ENCODE results near the gene UGT1A9. TPM values are rescaled to one million over a fixed set of nuclear protein-coding genes. Genes with fewer than 3 reads are reported as not detected.

UGT1A9 gene
- total and polyA plus RNA-seq, 9 donors = 0.36 TPM; not detected in 8

DNA sequence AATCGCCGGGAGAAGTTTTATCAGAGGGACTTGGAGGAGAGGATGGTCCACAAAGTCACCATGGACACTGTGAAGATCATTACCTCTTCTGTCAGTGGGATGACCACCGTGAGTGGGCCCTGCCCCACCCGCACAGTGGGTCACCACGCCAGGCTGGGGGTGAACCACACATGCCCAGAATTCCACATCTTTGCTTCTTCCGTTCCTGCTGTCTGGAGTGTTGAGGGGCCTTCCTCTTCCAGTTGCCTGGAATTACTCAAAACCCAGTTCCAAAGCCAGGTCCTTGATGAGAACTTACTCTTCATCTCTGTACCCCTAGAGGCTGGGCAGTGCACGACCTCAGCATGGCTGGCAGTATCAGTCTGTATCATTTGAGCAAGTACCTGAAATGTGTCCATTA lies 128.5 kb downstream of the UGT1A9 start:
- H3K4me3 ChIP-seq = no peak overlapping the region
- no peak overlapping the region for H3K27ac ChIP-seq
- H3K27me3 ChIP-seq = no peaks in the 10 kb centered on the region
- no peaks in the 10 kb centered on the region for H3K4me1 ChIP-seq (ENCODE audit: insufficient read depth)
- DNase-seq = peak in 1 of 5 donors; percentile 9
- H3K9me3 ChIP-seq = no peaks in the 10 kb centered on the region
- H3K36me3 ChIP-seq = no peaks in the 10 kb centered on the region
- intact Hi-C loops (cut with DNase I) = no loop called here
- no peak for TF ChIP-seq POLR2A (IDR thresholded peaks at IDR 0.05)
- no peak for TF ChIP-seq EP300 (IDR thresholded peaks at IDR 0.05)
- TF ChIP-seq CTCF (IDR thresholded peaks at IDR 0.05) = no peak
- 71 to 79% (median 78%) methylated on average over 7 of the region's 7 CpGs for WGBS, 3 donors

GRCh38 chr2:233801357-233802131 lies 129.8 kb downstream of the UGT1A9 start:
- WGBS, 3 donors = 74 to 79% (median 77%) methylated on average over 9 of the region's 9 CpGs

DNA sequence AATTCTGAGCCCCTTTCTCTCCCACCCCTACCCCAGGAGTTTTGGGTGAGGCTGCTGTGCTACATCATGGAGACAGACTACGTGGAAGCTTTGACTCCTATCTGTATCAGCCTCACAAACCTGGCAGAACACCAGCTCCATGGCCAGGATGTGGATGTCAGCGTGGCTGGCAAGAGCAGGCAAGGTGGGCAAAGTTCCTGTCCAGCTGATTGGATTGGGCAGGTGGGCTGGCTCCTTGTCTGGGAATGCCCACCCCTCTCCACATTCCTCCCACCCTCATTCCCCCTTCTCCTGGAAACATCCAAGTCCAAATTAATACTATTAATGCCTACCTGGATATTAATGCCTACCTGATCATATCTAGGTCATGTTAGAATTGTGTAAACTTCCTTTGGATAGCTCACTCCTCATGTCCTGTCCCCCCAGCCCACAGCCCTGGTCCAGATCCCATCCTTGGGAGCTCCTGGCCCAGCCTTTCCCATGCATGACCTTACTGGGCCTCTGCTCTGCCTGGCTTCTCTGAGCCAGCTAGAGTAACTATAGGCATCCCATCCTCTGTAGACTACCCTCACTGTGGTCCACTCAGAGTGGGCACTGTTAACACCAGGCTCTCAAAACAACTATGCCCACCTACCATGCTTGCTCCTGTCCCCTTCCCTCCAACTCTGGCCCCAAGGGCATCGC lies 130.6 kb downstream of the UGT1A9 start:
- 46 to 70% (median 61%) methylated on average over 3 of the region's 3 CpGs for WGBS, 3 donors
- Histone ChIP-seq H3K9me3 (no peaks in the 10 kb centered on the region), H3K4me3 (no peak overlapping the region), H3K36me3 (no peaks in the 10 kb centered on the region), H3K27me3 (no peaks in the 10 kb centered on the region), H3K4me1 (ENCODE audit: insufficient read depth) (no peaks in the 10 kb centered on the region), H3K27ac (no peak overlapping the region)
- intact Hi-C loops (cut with DNase I) = no loop called here
- peak in 1 of 5 donors; percentile 17 for DNase-seq
- TF ChIP-seq EP300 (IDR thresholded peaks at IDR 0.05) = no peak
- no peak for TF ChIP-seq POLR2A (IDR thresholded peaks at IDR 0.05)
- TF ChIP-seq CTCF (IDR thresholded peaks at IDR 0.05) = no peak

More at GRCh38 chr2:233801357-233802131, 129.8 kb downstream of the UGT1A9 start:
- Histone ChIP-seq H3K27ac (no peak overlapping the region), H3K4me3 (no peak overlapping the region), H3K36me3 (no peaks in the 10 kb centered on the region), H3K9me3 (no peaks in the 10 kb centered on the region), H3K27me3 (no peaks in the 10 kb centered on the region), H3K4me1 (ENCODE audit: insufficient read depth) (no peaks in the 10 kb centered on the region)
- intact Hi-C loops (cut with DNase I) = no loop called here
- DNase-seq = peak in 2 of 5 donors; percentile 3 to 7
- TF ChIP-seq EP300 (IDR thresholded peaks at IDR 0.05) (no peak), POLR2A (IDR thresholded peaks at IDR 0.05) (no peak), CTCF (IDR thresholded peaks at IDR 0.05) (no peak)

DNA sequence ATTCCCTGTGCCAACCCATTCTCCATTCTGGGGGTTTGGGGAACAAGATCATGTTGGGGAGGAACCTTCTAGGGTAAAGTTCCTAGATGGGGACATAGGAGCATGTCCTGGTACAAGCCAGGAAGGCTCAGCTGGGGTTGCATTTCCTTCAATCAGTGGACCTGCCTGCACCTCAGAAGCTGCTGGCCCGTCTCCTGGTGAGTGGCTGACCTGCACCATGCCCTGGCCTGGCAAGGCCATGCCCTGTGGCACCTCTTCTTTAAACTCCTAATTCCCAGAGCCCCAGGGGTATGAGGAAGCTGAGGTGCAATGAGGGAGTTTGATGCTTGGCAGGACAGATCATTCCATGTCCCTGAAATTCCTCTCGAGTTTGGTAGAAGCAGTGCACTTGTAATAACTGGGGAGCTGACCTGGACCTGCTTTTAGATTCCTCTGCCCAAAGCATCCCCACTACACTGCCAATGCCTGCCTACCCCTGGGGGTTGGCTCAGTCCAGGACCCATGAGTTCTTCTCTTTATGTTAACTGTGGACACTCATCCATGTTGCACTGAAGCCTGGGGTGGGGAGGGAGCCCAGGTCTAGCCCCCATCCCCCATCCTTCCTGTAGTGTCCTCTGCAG lies 131.7 kb downstream of the UGT1A9 start:
- peak in 1 of 5 donors; percentile 14 for DNase-seq
- Histone ChIP-seq H3K4me3 (no peak overlapping the region), H3K27ac (no peak overlapping the region), H3K27me3 (no peaks in the 10 kb centered on the region), H3K36me3 (no peaks in the 10 kb centered on the region), H3K4me1 (ENCODE audit: insufficient read depth) (no peaks in the 10 kb centered on the region), H3K9me3 (no peaks in the 10 kb centered on the region)
- WGBS, 3 donors = 52 to 66% (median 59%) methylated on average over 2 of the region's 2 CpGs
- TF ChIP-seq POLR2A (IDR thresholded peaks at IDR 0.05) = no peak
- TF ChIP-seq CTCF (IDR thresholded peaks at IDR 0.05) = no peak
- intact Hi-C loops (cut with DNase I) = no loop called here
